Urinary bladder (tissue), 4 donors: ENCODE measurements around the gene USP53. TPM values are rescaled to one million over a fixed set of nuclear protein-coding genes. Genes with fewer than 3 reads are reported as not detected.

Source experiments
- DNase-seq: peaks from one replicate; pipeline ENCODE4 v3.0.0-alpha.2; 2015; ENCODE audit errors: extremely low spot score
- H3K27ac ChIP-seq: one replicate; pipeline ENCODE4 v1.5.1; 2013; ENCODE audit warnings: low read depth, mild to moderate bottlenecking, moderate library complexity
- H3K36me3 ChIP-seq: one replicate; pipeline ENCODE4 v1.6.1; 2013; ENCODE audit warnings: mild to moderate bottlenecking, moderate library complexity; ENCODE audit not compliant: insufficient read depth
- H3K4me1 ChIP-seq: one replicate; pipeline ENCODE4 v1.6.1; 2013; ENCODE audit warnings: mild to moderate bottlenecking, moderate library complexity; ENCODE audit not compliant: insufficient read depth
- H3K4me3 ChIP-seq: one replicate; pipeline ENCODE4 v1.5.1; 2013; ENCODE audit warnings: low read depth, low read length
- WGBS: extraction: QIAGEN DNeasy Blood & Tissue Kit; methylation state at CpG from one replicate; pipeline ENCODE4 v1.1.7; 2013; 5-methylcytosine and 5-hydroxymethylcytosine counted together
- polyA plus RNA-seq: library from polyadenylated mRNA; stranded (reverse); fragments of 200-250 nt; gene quantifications from one replicate; pipeline ENCODE4 v1.2.3, GENCODE V29; 2013
- total RNA-seq: library from RNA; depleted of rRNA; stranded (reverse); fragments of >200 nt; gene quantifications from one replicate; pipeline ENCODE4 v1.2.3, GENCODE V29; 2014
- donor health status: healthy with polysubstance abuse.
- donor health status: healthy.

USP53 gene
- total and polyA plus RNA-seq, 2 donors = 14.8 to 40.8 TPM

DNA sequence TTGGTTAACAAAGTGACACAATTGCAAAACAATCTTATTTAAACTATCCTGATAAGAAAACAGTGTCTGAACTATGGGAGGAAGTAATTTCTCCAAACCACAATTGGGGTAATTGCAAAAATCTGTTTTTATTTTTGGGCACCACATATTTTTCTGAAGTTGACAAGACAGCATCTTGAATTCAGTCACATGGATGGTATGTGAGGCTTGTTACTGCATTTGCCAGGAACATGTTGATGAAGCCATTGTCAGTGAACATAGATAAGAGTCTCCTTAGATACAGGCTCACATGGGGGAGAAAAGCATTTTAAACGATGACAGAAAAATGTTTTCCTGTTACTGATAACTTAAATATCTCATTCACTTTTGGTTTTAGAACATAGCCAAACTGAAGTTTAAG lies 5.5 kb upstream of the USP53 start:
- Histone ChIP-seq H3K4me1 (no peaks in the 10 kb centered on the region), H3K36me3 (no peaks in the 10 kb centered on the region), H3K27ac (no peak overlapping the region), H3K4me3 (no peak overlapping the region)
- no peak for DNase-seq
- 10% methylated on average over 1 of the region's 1 CpG for WGBS

DNA sequence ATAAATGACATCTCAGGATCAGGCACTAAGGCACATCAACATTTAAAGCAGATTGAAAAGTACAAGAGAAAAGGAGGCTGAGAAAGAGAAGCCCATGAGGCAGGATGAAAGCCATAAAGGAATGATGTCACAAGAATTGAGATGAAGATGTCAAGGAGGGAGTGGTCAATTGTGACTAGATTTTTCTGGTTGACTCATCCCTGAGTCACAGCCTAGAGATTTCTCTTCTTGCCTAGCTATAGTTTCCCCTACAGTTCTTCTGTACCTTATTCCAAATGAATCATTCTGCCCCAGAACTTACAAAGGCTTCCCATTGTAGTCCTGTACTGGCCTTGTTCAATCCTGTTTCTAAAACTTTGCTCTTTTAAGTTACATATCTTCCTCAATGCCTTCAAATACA lies 3.4 kb upstream of the USP53 start:
- H3K4me1 ChIP-seq = no peaks in the 10 kb centered on the region
- no peak overlapping the region for H3K27ac ChIP-seq

GRCh38 chr4:119209586-119209985 lies 2.9 kb upstream of the USP53 start:
- DNase-seq = no peak
- no peaks in the 10 kb centered on the region for H3K4me1 ChIP-seq
- no peaks in the 10 kb centered on the region for H3K36me3 ChIP-seq
- WGBS = 94% methylated on average over 1 of the region's 1 CpG
- H3K27ac ChIP-seq = no peak overlapping the region
- no peak overlapping the region for H3K4me3 ChIP-seq

More for the DNA sequence above, 3.4 kb upstream of the USP53 start:
- H3K36me3 ChIP-seq = no peaks in the 10 kb centered on the region
- no peak for DNase-seq
- no peak overlapping the region for H3K4me3 ChIP-seq

DNA sequence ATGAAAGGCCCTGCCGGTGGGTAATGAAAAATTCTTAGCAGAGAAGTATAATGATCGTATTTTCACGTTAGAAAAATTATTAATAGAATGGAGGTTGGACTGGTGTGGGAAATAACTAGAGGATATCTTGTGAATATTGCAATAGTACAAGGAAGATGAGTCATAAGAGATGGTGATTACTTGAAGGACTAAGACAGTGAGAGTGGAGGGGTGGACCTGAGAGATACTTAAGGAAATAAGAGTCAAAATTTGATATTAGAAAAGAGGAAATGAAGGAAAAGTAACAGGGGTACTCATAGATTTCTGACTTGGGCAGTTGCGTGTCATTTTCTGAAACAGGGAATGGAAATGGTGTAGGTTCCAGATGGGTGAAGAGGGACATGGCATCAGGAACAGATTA lies 1.7 kb upstream of the USP53 start:
- Histone ChIP-seq H3K27ac (no peak overlapping the region), H3K36me3 (no peaks in the 10 kb centered on the region), H3K4me3 (no peak overlapping the region), H3K4me1 (no peaks in the 10 kb centered on the region)
- no peak for DNase-seq
- 91% methylated on average over 4 of the region's 4 CpGs for WGBS

GRCh38 chr4:119211867-119212233 lies 663 bp upstream of the USP53 start:
- under 1% methylated on average over 12 of the region's 12 CpGs for WGBS
- no peaks in the 10 kb centered on the region for H3K36me3 ChIP-seq
- peak overlapping the region; percentile 84 for H3K27ac ChIP-seq
- no peak for DNase-seq
- H3K4me1 ChIP-seq = no peaks in the 10 kb centered on the region
- peak overlapping the region; percentile 56 for H3K4me3 ChIP-seq

DNA sequence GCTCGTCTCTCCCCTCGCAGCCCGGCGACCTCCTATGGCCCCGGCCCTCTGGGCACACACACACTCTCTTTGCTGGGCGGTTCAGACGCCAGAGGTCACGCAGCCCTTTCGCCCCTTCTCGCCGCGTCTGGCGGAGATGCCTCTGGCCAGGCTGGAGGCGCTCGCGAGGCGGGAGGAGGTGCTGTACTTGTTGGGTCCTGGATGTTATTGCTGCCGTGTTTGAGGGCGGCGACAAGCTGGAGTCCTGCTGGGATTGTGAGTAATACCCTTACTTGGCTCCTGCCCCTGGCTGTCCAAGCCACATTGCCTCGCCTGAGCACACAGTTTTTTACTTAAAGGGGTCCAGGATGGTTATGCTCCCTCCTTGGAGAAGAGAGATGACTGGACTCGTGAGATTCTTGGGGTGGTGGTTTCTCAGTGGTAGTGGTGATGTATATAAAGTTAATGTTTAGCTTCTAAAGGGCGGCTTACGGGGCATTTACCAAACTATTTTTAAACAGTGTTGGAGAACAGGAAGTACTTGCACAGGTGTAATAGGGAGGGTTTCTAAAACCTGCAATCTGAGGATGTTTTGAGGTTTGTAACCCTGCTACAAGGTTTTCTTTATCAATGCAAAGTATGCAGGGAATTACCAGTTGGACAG lies 572 bp downstream of the USP53 start:
- peak; percentile 25 for DNase-seq
- under 1% methylated on average over 24 of the region's 24 CpGs for WGBS
- no peaks in the 10 kb centered on the region for H3K4me1 ChIP-seq
- peaks cover 3% of the 10 kb centered on the region for H3K36me3 ChIP-seq
- peak overlapping the region; percentile 56 for H3K4me3 ChIP-seq
- peak overlapping the region; percentile 91 for H3K27ac ChIP-seq

- H3K36me3 ChIP-seq = peaks cover 3% of the 10 kb centered on the region
- no peak for DNase-seq
- H3K4me1 ChIP-seq = no peaks in the 10 kb centered on the region
- no peak overlapping the region for H3K27ac ChIP-seq
- 91% methylated on average over 1 of the region's 1 CpG for WGBS
- no peak overlapping the region for H3K4me3 ChIP-seq
Measured at GRCh38 chr4:119218093-119218492, 5.6 kb downstream of the USP53 start.

GRCh38 chr4:119221412-119221811 lies 8.9 kb downstream of the USP53 start:
- Histone ChIP-seq H3K27ac (no peak overlapping the region), H3K36me3 (peaks cover 3% of the 10 kb centered on the region), H3K4me1 (no peaks in the 10 kb centered on the region), H3K4me3 (no peak overlapping the region)
- 84% methylated on average over 4 of the region's 4 CpGs for WGBS
- no peak for DNase-seq

DNA sequence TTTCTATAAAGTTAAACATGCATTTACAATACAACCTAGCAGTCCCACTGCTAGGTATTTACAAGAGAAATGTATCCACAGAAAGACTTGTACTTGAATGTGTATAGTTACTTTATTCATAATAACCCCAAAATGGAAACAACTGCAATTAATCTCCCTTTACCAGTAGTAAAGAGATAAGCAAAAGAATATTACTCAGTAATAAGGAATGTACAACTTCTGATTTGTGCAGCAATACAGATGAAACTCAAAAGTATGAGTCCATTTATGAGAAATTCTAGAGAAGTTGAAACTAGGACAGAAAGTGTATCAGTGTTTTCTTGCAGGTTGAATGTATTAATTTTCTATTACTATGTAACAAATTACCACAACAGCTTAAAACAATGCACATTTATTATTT lies 15.2 kb downstream of the USP53 start:
- no peaks in the 10 kb centered on the region for H3K36me3 ChIP-seq
- no peak overlapping the region for H3K27ac ChIP-seq
- H3K4me3 ChIP-seq = no peak overlapping the region
- no peak for DNase-seq
- no peaks in the 10 kb centered on the region for H3K4me1 ChIP-seq

GRCh38 chr4:119228406-119228805 lies 15.9 kb downstream of the USP53 start:
- no peak for DNase-seq
- H3K27ac ChIP-seq = no peak overlapping the region
- no peaks in the 10 kb centered on the region for H3K4me1 ChIP-seq
- WGBS = 94% methylated on average over 3 of the region's 3 CpGs
- no peaks in the 10 kb centered on the region for H3K36me3 ChIP-seq
- H3K4me3 ChIP-seq = no peak overlapping the region

DNA sequence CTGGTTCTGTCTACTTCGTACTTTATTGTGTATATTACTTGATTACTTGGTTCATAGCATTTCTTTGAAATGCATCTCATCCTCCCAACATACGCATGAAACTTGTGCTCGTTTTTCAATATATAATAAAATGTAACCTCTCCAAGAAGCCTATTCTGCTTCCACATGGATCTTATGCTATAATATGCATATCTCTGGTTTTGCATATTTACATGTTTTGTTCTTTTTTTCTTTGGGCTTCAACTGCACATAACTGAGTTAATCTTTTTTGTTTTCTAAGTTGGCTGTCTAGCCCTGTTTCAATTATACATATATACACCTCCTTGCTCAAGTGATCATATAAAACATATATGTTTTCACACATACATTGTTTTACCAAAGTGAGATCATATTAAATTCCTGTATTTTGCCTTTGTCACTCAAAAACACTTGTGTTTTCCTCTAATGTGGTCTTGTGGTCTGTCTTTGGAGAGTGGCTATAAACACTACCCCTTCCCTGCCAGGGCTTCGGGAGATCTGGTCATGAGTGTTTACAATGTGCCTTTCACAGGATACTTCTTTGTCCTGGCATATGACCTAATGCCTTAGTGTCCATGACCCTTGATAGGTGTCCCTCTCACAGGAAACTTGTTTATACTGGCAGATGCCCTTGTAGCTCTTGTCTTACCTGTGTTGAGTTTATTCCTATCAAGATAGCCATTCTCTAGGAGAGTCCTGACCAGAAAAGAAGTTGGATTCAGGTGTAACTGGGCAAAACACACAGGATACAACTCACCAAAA lies 17.6 kb downstream of the USP53 start:
- WGBS = 92% methylated on average over 4 of the region's 4 CpGs
- no peak overlapping the region for H3K4me3 ChIP-seq
- no peak for DNase-seq
- H3K4me1 ChIP-seq = no peaks in the 10 kb centered on the region
- no peak overlapping the region for H3K27ac ChIP-seq
- no peaks in the 10 kb centered on the region for H3K36me3 ChIP-seq

- Histone ChIP-seq H3K4me1 (no peaks in the 10 kb centered on the region), H3K27ac (no peak overlapping the region), H3K36me3 (no peaks in the 10 kb centered on the region), H3K4me3 (no peak overlapping the region)
- DNase-seq = no peak
- WGBS = 50% methylated on average over 3 of the region's 3 CpGs
Measured at GRCh38 chr4:119231491-119231890, 19.0 kb downstream of the USP53 start.

DNA sequence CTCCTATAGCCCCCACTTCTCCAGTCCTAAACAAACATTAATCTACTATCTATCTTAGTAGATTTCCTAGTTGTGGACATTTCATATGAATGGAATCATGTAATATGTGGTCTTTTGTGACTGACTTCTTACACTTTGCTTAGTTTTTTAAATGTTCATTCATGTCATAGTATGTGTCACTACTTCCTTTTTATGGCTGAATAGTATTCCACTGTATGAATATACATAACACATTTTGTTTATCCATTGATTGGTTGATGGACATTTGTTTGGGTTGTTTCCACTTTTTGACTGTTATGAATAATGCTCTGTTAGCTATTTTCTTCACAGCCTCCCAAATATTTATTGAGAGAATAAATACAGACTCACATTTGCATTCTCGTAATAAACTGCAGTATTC lies 19.8 kb downstream of the USP53 start:
- Histone ChIP-seq H3K36me3 (no peaks in the 10 kb centered on the region), H3K4me3 (no peak overlapping the region), H3K27ac (no peak overlapping the region), H3K4me1 (no peaks in the 10 kb centered on the region)
- no peak for DNase-seq
- WGBS = 97% methylated on average over 1 of the region's 1 CpG

DNA sequence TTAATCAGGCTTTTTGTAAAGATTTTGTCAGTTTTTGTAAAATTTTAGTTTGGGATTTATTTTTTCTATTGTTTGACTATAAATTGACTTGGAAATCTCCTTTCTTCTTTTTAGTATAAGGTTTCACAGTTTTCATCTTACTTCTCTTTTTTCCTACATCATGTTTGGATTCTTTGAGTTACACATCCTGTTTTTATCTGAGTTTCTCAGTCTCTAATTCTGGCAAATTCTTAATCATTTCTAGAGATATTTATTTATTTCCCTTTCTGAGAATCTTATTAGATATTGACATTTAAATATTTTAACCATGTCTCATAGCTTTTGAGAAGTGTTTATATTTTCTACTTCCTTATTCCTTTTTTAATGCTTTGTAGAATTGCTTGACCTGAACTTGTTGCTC lies 20.7 kb downstream of the USP53 start:
- Histone ChIP-seq H3K4me3 (no peak overlapping the region), H3K27ac (no peak overlapping the region), H3K36me3 (no peaks in the 10 kb centered on the region), H3K4me1 (no peaks in the 10 kb centered on the region)
- no peak for DNase-seq
